T1000 (cell line): ENCODE measurements around the gene GIT1.

Experiments
- DNase-seq: peaks from one replicate; lab custom pipeline; 2025; ENCODE audit warnings: mixed read lengths; lab: John Stamatoyannopoulos, UW

Gene GIT1, protein sequence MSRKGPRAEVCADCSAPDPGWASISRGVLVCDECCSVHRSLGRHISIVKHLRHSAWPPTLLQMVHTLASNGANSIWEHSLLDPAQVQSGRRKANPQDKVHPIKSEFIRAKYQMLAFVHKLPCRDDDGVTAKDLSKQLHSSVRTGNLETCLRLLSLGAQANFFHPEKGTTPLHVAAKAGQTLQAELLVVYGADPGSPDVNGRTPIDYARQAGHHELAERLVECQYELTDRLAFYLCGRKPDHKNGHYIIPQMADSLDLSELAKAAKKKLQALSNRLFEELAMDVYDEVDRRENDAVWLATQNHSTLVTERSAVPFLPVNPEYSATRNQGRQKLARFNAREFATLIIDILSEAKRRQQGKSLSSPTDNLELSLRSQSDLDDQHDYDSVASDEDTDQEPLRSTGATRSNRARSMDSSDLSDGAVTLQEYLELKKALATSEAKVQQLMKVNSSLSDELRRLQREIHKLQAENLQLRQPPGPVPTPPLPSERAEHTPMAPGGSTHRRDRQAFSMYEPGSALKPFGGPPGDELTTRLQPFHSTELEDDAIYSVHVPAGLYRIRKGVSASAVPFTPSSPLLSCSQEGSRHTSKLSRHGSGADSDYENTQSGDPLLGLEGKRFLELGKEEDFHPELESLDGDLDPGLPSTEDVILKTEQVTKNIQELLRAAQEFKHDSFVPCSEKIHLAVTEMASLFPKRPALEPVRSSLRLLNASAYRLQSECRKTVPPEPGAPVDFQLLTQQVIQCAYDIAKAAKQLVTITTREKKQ

GRCh38 chr17:29589524-29590410, at the start of gene GIT1:
Gene GIT1 (minus strand): TSS chr17:29589648. CDS start chr17:29589378, 270 bp downstream.
- DNase-seq = peak; percentile 70

DNA sequence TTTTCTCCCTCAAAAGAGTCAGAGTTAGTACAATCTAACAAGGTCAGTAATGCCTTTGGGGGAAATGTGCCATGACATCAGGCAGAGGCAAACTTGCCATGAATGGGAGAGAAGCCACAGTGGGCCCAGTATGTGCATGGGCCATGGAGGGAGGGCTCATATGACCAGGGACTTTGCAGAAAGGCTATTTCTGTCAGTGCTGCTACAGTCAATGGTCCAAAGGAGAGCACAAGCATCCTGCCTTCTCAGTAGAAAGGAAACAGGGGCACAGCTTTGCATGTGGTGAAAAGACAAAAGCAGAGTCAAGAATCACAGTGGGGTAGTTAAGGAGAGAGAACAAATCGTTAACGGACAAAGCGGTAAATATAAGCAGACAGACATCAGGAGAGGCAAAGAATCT, 44.4 kb upstream of the GIT1 start:
- DNase-seq = no peak

GRCh38 chr17:29630630-29631193, 41.3 kb upstream of the GIT1 start:
- no peak for DNase-seq

GRCh38 chr17:29629839-29630238, 40.4 kb upstream of the GIT1 start:
- no peak for DNase-seq

DNA sequence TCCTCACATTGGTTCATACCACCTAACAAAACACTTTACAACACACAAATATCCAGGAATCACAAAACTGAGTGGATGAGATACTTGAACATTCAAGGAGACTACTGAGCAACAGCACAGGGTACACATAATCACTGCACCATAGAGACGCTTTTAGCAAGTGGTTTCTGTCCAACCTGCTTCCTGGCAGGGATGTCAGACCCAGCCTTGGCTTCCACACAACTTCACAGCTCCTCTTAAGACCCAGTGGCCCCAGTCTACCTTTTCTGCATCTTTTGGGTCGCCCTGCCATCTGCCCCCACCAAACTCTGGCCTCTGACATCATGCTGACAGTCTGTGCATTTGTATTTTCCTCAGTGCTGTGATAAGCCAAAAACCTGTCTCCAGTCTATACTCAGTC, 39.2 kb upstream of the GIT1 start:
- DNase-seq = no peak

DNA sequence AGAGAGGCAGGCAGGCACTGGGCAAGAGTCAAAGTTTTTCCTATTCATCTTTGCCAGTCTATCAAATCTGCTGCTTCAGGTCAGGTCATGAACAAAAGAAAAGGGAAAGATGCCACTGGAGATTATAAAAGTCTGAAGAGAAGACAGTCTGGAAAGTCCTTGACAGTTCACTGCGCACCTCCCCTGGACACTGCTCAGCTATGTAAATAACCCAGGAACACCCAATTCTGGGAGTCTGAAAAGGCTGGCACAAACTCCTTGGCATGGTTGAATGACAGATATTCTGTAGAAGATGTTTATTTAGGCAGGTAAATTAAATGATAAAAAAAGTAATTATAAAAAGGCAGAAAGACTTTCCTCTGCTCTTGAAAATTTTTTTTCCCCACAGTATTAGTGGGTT, 38.5 kb upstream of the GIT1 start:
- no peak for DNase-seq

DNA sequence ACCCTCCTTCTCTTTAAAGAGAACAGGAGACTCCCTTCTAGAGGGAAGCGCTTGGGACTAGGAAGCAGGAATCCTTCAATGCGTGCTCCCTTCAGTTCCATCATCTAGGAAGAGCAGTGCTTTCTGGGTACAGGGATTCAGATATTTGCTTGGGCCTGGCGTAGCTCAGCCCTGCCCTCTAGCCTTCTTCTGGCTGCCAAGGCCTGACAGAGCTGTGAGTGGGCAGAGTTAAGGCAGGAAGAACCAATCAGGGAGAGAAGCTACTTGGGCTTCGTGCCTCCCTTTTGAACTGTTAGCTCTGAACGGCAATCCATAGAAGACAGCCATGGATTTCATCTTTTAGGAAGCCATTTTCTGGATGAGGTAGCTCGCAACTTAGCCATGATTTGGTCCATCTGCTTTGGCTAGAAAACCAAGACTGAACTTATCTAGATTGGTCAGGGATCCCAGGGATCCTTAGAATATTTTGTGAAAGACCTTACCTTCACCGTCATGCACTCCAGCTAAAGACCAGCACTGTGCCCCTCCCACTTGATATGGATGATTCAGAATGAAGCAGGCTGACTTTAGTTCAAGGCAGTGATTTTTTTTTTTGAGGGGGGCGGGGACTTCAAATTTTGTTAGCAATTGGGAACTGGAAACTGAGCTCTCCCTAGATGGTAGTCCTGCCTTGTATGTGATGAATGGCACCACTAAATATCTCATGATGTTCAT, 35.7 kb upstream of the GIT1 start:
- no peak for DNase-seq

DNA sequence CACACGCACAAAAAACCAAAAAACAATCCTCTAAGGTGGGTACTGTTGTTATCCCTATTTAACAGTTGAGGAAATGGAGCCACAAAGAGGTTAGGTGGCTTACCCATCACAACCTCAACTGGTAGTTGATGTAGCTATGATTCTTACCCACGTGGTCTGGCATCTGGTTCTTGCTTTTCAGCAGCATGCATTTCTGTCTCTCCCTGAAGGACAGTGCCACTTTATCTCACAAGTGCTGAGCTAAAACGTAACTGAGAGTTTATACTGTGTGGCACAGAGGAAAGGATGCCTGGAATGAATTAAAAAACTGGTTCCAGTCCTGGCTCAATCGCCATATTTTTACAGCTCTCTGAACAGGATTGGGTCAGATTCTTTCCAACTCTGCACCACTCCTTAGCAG, 35.1 kb upstream of the GIT1 start:
- DNase-seq = no peak

DNA sequence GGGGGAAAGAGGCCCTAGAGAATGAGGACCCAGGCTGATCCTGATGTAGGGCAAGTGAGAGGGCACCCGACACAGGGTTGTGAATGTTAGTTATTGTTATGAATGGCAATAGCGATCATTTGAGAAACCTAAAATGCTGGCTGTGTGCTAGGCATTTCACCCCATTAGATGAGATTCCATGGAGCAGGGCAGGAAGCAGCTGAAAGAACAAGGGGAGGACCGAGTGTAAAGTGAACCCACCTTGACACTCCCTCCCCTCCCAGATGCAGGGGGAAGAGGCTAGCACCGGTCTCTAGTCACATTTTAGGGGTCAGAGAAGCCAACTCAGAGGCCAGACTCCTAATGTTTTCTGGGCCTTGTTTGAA, 33.8 kb upstream of the GIT1 start:
- no peak for DNase-seq

DNA sequence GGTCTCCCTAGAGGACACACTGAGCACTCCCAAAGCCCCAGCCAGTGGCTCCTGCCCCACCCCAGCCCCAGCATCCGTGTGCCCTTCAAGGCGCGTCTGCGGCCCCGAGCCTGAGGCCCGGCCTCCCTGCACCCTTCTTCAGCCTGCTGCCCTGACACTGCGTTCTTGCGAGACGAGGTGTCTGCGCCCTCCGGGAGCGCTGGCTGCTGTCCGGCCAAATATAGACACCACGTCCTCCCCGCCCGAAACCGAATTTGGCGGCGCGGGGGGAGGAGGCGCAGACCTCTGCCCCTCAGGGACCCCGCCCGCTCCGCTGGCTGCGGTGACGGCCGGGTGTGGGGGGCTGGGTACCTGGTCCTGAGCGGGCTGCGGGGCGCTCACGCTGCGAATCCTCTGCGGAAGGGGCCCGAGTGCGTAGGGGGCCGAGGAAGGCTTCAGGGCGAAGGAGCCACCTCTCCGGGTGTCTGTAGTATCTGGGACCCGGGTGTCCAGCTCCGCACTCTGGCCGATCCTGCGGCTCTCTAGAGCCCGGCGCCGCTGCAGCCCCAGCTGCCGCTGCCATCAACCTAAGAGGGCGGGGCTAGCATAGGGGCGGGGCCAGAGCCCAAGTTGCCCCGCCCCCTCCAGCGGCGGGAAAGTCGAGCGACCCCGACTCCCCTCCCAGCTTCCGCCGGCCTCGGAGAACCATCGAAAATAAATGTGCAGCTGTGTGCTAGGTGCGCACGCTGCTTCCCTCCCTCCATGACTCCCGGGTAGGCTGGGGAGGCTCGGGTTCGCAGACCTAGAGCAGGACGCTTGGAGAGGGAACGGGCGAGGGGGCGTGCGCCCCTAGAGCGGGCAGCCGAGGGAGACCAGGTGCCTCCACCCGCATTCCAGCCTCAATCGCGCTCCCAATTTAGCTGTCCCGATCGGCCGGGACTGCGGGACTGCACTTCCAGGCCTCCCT, 33.2 kb upstream of the GIT1 start, which contains the start of gene CORO6:
Gene CORO6 (minus strand): TSS at position 576 of the 946 bp plus-strand sequence. CDS start 1,491 bp downstream, outside the sequence.
- DNase-seq = no peak

- DNase-seq = no peak
Measured at GRCh38 chr17:29621751-29622194, 32.3 kb upstream of the GIT1 start.

DNA sequence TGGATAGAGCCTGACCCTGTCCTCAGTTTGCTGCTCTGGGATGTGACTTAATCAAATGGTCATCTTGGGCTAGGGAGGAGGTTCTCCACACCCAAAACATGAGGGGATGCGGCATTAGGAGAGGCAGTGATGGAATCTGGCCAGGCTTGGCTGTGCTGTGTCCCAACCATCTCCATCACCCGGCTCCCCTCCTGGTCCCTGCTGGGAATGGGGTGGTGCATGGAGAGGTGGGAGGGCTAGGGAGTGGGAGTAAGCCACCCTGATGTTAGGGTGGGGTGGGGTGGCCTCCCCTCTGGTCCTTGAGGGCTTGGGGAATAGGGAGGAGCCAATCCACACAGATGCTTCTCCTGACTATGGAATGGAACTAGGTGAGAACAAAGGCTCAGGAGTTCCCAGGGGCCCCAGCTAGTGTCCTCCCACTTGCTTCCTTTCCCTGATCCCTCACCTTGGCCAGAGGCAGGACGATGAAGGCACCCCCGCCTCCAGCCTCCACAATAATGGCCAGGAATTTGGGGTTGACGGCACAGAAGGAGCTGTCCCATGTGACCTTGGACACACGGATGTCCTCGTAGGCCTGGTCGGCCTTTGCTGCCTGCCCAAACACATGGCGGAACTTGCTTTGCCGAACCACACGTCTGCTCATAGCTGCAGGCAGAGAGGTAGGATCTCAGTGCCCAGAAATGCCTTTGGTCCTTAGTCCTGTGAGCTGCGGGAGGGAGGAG, 31.5 kb upstream of the GIT1 start:
- DNase-seq = no peak

GRCh38 chr17:29620271-29620670, 30.8 kb upstream of the GIT1 start:
- peak; percentile 31 for DNase-seq

DNA sequence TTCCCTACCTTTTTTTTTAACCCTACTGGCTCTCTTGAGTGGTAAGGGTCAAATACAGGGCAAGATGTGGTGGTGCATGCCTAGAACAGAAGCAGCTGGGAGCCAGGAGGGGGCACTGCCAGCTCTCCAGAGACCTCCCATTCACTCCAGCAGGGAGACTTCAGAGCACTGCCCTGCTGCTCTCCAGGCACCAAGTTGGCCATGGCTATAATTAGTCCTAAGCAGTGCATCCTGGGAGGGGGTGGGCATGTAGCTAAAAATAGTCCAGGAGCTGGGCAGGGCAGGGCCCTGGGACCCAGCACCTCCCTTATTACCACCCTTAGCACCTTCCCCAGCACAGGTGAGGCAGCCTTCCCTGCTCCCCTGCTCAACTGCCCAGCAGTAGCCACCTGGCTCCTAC, 29.8 kb upstream of the GIT1 start:
- no peak for DNase-seq

DNA sequence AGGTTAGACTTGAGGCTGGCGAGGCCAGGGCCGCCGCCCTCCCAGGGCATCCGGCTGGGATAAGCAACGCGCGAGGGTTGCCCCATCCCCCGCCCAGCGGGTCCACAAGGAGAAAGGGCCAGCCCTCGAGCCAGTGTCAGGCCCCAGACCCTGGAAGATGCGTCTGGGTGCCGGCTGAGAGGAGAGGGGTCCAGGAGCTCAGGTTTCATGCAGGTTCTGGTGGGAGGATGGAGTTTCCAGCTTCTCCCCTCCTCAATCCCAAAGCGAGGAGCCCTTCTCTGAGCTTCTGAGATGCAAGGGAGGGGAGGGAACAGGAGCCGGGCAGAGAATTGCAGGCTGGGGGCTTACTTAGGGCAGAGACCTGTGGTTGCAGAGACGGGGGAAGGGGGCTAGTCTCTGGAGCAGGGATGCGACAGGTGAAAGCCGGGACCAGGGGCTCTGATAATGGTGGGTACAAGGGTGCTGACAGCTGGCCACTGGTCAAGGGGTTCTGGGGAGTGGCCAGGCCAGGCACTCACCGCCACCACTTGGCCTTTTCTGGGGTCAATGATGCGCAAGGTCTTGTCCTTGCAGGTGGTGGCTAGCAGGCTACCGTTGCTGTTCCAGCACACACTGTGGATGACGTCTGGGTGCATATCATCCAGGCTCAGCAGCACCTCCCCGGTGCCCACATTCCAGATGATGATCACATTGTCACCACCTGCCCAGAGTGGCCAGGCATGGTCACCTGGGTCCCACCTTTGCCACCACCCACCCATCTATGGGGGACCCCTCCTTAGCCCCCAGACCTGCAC, 29.0 kb upstream of the GIT1 start:
- DNase-seq = no peak

DNA sequence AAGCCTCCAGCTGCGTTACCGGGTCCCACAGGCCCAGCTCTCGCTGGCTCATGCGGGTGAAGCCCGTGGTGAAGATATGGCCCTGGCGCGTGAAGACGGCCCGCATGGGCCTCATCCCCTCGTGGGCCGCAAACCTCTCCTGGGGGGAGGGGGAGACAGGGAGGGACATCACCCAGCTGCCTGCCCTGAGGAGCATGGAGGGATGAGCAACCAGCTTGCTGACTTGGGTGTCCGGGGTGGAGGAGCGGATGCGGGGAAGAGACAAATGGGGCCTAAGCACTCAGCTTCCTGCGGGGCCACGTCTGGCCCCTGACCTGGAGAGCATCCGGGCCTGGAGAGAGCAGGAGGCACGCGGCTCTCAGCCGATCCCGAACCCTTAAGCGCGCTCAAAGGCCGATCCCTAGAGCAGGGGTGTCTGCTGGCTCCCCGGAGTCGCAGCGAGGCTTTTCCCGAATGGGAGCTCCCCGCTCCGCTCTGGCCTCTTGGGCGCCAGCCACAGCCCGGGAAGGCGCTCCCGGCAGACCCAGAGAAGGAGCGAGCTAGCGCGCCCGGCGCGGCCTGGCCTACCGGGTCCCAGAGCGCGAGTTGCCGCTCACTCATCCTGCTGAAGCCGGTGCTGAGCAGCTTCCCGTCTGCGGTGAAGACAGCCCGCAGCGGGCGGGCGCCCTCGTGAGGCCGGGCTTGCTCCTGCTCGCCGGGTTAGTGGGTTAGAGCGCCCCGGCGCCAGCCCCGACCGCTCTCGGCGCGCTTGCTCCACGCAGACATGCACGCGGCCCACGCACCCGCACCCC, 28.2 kb upstream of the GIT1 start:
- no peak for DNase-seq

DNA sequence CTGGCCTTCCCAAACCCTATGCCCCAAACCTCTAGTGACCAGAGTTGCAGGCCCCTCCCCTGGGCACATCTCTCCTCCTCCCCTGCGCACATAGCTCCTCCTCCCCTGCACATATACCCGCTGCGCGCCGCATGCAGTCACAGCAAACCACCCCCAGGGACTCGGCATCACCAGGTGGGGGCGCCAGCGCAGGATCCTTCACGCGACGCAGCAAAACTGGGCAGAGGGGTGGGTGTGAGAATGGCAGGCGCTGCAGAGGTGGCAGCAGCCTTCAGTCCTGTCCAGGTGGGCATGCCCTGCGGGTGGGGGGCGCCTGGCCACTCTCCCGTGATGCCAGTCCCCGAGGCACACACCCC, 27.7 kb upstream of the GIT1 start:
- DNase-seq = no peak
